Measurements from ENCODE around the gene NRSN2. TPM values are rescaled to one million over a fixed set of nuclear protein-coding genes. Genes with fewer than 3 reads are reported as not detected.

Gene NRSN2
- total RNA-seq, 1 experiment from 2014 or later, result 1.9 TPM

- TF ChIP-seq ZBTB33 (IDR thresholded peaks at IDR 0.05; ENCODE audit: extremely low read depth, insufficient replicate concordance, low read length) (no peak), SRF (IDR thresholded peaks at IDR 0.05; ENCODE audit: low read depth) (peak; percentile 72), ZNF274 (IDR thresholded peaks at IDR 0.05; ENCODE audit: low read depth, low read length) (no peak)
Observed at GRCh38 chr20:401682-402495, 55.0 kb downstream of the NRSN2 start (continued).

- ChIA-PET POLR2A (interaction anchor here (0.6 to 19.5 kb wide), 2 partner anchors 28 to 102 kb away, joined by 5 to 639 read pairs; partner anchors contain the start of gene TRIB3), RAD21 (ENCODE audit: low non-redundant PET in 1 of 2, low total read pairs in 2 of 2, uncharacterized antibody in 2 of 2, unreplicated experiment in 2 of 2) (interaction anchor here in 1 of 2 experiments (0.6 kb wide), 1 partner anchor 20 kb away, joined by 3 read pairs; no protein-coding TSS in a partner anchor), CTCF (no interaction called here)
- Histone ChIP-seq H3K27ac (ENCODE audit: low read depth, low read length) (no peak overlapping the region; the same call in 1 of the 2 replicates), H3K79me2 (ENCODE audit: insufficient read depth, low read length) (no peaks in the 10 kb centered on the region), H2AFZ (ENCODE audit: low read depth, low read length, poor library complexity, severe bottlenecking) (no peak overlapping the region), H4K20me1 (ENCODE audit: insufficient read depth) (no peaks in the 10 kb centered on the region), H3K9ac (ENCODE audit: low read length) (no peak overlapping the region), H3K9me2 (ENCODE audit: insufficient read depth) (no peaks in the 10 kb centered on the region), H3K4me1 (ENCODE audit: control insufficient read depth in 1 of 2, insufficient read depth in 2 of 2, low read length in 2 of 2) (peaks cover 22 to 41% of the 10 kb centered on the region in 2 experiments), H3K36me3 (ENCODE audit: control insufficient read depth in 1 of 2, insufficient read depth in 2 of 2, low read length in 2 of 2) (peaks cover 0 to 5% of the 10 kb centered on the region in 2 experiments; a peak in 1 of 4 replicates), H3K9me3 (ENCODE audit: control insufficient read depth in 1 of 2, insufficient read depth in 1 of 2, low read depth in 1 of 2, low read length in 2 of 2) (peaks cover 0 to 6% of the 10 kb centered on the region in 2 experiments; a peak in 1 of 4 replicates), H3K27me3 (ENCODE audit: insufficient read depth, low read length) (no peaks in the 10 kb centered on the region), H3K4me2 (ENCODE audit: low read length) (no peak overlapping the region), H3K4me3 (replicated peaks in 1 of 2; ENCODE audit: low read depth in 1 of 2, low read length in 2 of 2) (no peak overlapping the region)
- ATAC-seq (no peak), DNase-seq (ENCODE audit: low read depth, low spot score) (no peak)
- intact Hi-C loops (cut with micrococcal nuclease), result loop anchor here (2.0 to 5.0 kb wide), 2 partner anchors 22 to 40 kb away; partner anchors contain the start of gene TRIB3
- BruUV-seq (replicated peaks), result TSS peak; percentile 3
- no peak for TF ChIP-seq EZH2phosphoT487 (IDR thresholded peaks at IDR 0.05; ENCODE audit: borderline replicate concordance)
Observed at GRCh38 chr20:402496-402885, 55.6 kb downstream of the NRSN2 start.
